ENCODE data around the gene AIF1L. TPM values are rescaled to one million over a fixed set of nuclear protein-coding genes. Genes with fewer than 3 reads are reported as not detected.

The AIF1L gene
- total RNA-seq: 118 and 122 TPM in 2 replicates
- long read RNA-seq, transcript AIF1L-201 (6 exons, 3,364 nt): major isoform, 35 of 60 reads
- long read RNA-seq, partial matches to known transcripts: 0 of 60 reads
- long read RNA-seq, other reads (novel, unspliced or antisense): 23 of 60 reads

DNA sequence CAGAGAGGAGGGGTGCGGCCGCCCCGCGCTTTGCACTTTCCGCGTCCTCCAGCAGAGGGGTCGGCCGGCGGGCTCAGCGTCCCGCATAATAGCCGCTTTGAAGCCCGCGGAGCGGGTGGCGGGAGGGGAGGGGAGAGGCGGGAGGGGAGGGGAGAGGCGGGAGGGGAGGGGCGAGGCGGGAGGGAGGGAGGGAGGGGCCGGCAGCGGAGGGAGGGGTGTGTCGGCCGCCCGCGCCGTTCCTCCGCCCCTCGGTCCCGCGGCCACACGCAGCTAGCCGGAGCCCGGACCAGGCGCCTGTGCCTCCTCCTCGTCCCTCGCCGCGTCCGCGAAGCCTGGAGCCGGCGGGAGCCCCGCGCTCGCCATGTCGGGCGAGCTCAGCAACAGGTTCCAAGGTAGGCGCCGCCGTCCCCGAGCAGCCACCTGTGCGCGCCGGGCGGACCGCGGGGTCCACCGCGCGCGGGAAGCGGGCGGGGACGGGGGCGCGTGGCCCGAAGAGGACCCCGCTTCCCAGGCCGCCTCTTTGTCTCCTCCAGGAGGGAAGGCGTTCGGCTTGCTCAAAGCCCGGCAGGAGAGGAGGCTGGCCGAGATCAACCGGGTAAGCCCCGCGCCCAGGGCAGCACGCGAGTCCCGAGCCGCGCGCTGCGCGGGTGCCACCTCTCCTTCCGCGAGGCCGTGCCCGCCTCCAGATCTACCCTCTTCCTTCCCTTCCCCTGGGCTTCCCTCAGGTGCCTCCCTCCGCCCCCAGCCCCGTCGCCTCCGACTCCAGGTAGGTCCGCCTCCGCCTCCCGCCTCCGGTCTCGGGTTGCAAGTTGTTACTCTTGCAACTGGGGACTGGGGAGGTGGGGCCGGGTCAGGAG is at the start of gene AIF1L:
AIF1L (plus strand) TSS at position 263 of the 857 bp plus-strand sequence; CDS start at position 362, 99 bp downstream.
- Mint-ChIP-seq H3K27ac (ENCODE audit: unreplicated experiment) (peak within 1 kb of the TSS; percentile 68), H3K4me3 (peak within 1 kb of the TSS; percentile 88), H3K36me3 (ENCODE audit: low read depth) (no peaks in the 10 kb centered on the region), H3K9me3 (no peaks in the 10 kb centered on the region), H3K27me3 (ENCODE audit: low read depth) (peaks cover 9% of the 10 kb centered on the region), H3K4me1 (peaks cover 28% of the 10 kb centered on the region)
- peak; percentile 81 for DNase-seq (ENCODE audit: low read depth, low spot score)
- TF ChIP-seq, protein P1, sequence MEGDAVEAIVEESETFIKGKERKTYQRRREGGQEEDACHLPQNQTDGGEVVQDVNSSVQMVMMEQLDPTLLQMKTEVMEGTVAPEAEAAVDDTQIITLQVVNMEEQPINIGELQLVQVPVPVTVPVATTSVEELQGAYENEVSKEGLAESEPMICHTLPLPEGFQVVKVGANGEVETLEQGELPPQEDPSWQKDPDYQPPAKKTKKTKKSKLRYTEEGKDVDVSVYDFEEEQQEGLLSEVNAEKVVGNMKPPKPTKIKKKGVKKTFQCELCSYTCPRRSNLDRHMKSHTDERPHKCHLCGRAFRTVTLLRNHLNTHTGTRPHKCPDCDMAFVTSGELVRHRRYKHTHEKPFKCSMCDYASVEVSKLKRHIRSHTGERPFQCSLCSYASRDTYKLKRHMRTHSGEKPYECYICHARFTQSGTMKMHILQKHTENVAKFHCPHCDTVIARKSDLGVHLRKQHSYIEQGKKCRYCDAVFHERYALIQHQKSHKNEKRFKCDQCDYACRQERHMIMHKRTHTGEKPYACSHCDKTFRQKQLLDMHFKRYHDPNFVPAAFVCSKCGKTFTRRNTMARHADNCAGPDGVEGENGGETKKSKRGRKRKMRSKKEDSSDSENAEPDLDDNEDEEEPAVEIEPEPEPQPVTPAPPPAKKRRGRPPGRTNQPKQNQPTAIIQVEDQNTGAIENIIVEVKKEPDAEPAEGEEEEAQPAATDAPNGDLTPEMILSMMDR (conservative IDR thresholded peaks at IDR 0.05): peak; percentile 53

DNA sequence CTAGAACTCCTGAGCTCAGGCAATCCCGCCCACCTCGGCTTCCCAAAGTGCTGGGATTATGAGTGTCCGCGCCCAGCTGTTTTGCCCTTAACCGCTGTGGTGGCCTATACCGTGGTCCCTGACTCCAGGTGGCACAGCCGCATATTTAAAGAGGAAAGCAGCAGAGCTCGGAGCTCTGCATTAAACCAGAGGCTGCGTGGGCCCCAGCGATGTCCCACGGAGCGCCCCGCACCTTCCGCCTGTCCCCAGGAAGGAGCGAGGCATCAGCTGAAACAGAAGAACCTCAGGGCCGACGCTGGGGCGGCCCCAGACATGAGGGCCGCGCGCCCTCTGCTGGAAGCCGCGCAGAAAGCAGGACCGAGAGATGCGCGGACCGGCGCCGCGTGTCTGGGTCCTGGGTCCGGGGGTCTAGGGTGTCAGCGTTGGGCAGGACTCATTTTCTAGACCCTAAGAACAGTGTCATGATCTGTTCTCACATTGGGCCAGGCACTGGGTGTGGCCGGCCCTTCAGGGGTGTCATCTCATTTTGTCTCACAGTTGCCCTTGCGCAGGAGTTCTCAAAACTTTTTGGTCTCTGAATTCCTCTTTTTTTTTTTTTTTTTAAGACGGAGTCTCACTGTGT is 49.6 kb upstream of the AIF1L start:
- Mint-ChIP-seq H3K36me3 (ENCODE audit: low read depth) (no peaks in the 10 kb centered on the region), H3K4me3 (no peak overlapping the region), H3K27ac (ENCODE audit: unreplicated experiment) (no peak overlapping the region), H3K27me3 (ENCODE audit: low read depth) (no peaks in the 10 kb centered on the region), H3K4me1 (peaks cover 4% of the 10 kb centered on the region), H3K9me3 (no peaks in the 10 kb centered on the region)
- TF ChIP-seq, protein P1 (conservative IDR thresholded peaks at IDR 0.05): peak; percentile 98
- peak; percentile 78 for DNase-seq (ENCODE audit: low read depth, low spot score)

DNA sequence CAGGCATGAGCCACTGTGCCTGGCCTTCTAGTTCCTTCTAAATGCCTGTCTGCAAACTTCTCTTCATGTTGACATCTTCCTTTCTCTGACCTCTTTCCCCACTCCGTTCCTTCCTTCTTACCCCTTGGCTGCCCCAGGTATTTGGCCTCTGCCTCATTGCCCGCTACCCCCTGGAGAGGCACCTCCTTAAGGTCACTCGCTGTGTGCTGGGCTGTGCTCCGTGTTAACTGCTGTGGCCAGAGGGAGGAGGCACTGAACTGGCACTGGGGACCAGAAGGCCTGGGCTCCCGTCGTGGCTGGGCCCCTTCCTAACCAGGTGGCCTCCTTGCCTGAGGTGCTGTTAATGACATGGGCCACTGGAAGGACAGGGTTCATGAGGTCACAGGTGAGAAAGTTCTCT is 48.0 kb upstream of the AIF1L start:
- no peak for DNase-seq (ENCODE audit: low read depth, low spot score)
- H3K4me1 Mint-ChIP-seq: peaks cover 4% of the 10 kb centered on the region
- no peaks in the 10 kb centered on the region for H3K27me3 Mint-ChIP-seq (ENCODE audit: low read depth)
- TF ChIP-seq, protein P1 (conservative IDR thresholded peaks at IDR 0.05): no peak
- no peak overlapping the region for H3K4me3 Mint-ChIP-seq
- no peaks in the 10 kb centered on the region for H3K9me3 Mint-ChIP-seq
- peak overlapping the region; percentile 59 for H3K27ac Mint-ChIP-seq (ENCODE audit: unreplicated experiment)
- H3K36me3 Mint-ChIP-seq (ENCODE audit: low read depth): no peaks in the 10 kb centered on the region

DNA sequence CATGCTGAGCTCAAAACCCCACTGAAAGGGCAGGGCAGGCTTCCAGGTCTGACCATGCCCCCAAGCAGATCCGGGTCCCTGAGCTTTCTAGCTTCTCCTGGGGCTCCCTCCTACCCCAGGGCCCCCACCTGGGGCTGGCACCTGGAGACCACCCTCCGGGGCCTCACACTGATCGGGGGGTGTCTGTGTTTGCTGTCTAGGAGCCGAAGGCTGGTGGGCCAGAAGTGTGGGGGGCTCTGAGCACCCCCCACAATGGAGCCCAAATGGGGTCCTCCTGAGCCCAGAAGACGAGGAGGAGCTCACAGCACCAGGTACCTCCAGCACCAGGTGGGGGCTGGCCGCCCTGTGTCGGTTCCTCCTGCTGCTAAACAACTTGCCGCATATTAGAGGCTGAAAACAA is 47.5 kb upstream of the AIF1L start:
- Mint-ChIP-seq H3K36me3 (ENCODE audit: low read depth) (no peaks in the 10 kb centered on the region), H3K27ac (ENCODE audit: unreplicated experiment) (no peak overlapping the region), H3K27me3 (ENCODE audit: low read depth) (no peaks in the 10 kb centered on the region), H3K4me1 (peaks cover 7% of the 10 kb centered on the region), H3K9me3 (no peaks in the 10 kb centered on the region), H3K4me3 (no peak overlapping the region)
- DNase-seq (ENCODE audit: low read depth, low spot score): no peak
- TF ChIP-seq, protein P1 (conservative IDR thresholded peaks at IDR 0.05): no peak

DNA sequence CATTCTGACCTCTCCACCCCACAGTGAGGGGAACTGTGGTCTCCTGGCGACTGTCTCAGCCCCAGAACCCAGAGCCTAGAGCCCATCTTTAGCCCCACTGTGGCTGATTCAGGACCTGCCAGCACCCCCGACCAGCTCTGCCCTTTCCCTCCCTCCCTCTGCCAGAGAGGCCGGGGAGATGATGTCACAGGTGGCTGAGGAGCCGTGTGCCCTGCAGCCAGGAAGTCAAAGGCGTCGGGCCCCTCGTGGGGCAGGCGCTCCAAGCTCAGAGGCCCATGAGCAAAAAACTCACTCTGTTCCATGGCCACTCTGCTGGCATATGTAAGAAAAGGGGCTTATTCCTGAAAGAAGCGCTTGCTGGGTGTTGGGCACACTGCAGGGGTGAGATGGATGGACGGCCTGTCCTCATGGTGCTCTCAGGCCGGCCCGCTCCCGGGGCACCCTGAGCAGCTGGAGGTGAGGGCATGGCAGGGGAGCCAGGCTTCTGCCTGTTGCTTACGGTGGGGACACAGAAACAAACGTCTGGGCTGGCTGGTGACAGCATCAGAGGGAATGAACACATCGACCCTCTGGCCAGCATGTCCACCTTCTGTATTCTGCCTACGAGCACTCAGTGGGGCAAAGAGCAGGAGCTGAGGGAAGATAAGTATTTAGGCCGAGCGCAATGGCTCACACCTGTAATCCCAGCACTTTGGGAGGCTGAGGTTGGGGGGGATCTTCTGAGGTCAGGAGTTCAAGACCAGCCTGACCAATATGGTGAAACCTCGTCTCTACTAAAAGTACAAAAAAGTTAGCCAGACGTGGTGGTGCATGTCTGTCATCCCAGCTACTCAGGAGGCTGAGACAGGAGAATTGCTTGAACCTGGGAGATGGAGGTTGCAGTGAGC is 46.3 kb upstream of the AIF1L start:
- Mint-ChIP-seq H3K9me3 (no peaks in the 10 kb centered on the region), H3K4me3 (no peak overlapping the region), H3K36me3 (ENCODE audit: low read depth) (no peaks in the 10 kb centered on the region)

More for the DNA sequence above, 46.3 kb upstream of the AIF1L start:
- Mint-ChIP-seq H3K27me3 (ENCODE audit: low read depth) (no peaks in the 10 kb centered on the region), H3K4me1 (peaks cover 14% of the 10 kb centered on the region), H3K27ac (ENCODE audit: unreplicated experiment) (no peak overlapping the region)
- TF ChIP-seq, protein P1 (conservative IDR thresholded peaks at IDR 0.05): no peak
- DNase-seq (ENCODE audit: low read depth, low spot score): no peak
